ENCODE results near the gene BRIP1. TPM values are rescaled to one million over a fixed set of nuclear protein-coding genes. Genes with fewer than 3 reads are reported as not detected.
"Not testable (repeated sequence)": the region's sequence is repeated elsewhere in the genome, so short reads cannot be mapped to it uniquely, and the experiment has no call there.

BRIP1 gene
- total and polyA plus RNA-seq, 5 donors from 2014 or later = 0.71 to 3.0 (median 1.3) TPM

- no peaks in the 10 kb centered on the region for H3K27me3 Mint-ChIP-seq
- no peaks in the 10 kb centered on the region for H3K4me1 ChIP-seq (ENCODE audit: control insufficient read depth, insufficient read depth, low read length, poor library complexity, severe bottlenecking)
- H3K27ac Mint-ChIP-seq = no peak overlapping the region
- no peaks in the 10 kb centered on the region for H3K36me3 Mint-ChIP-seq
- H3K9me3 Mint-ChIP-seq = no peaks in the 10 kb centered on the region
- H3K27ac ChIP-seq (ENCODE audit: insufficient read depth, low read length, poor library complexity, severe bottlenecking) = no peak overlapping the region
- no peak overlapping the region for H3K4me3 Mint-ChIP-seq
- H3K4me3 ChIP-seq (ENCODE audit: low read depth, low read length) = no peak overlapping the region
- DNase-seq (no peak), ATAC-seq (ENCODE audit: low read depth in 2 of 2) (no peak)
- H3K36me3 ChIP-seq (ENCODE audit: control insufficient read depth, insufficient read depth, low read length) = no peaks in the 10 kb centered on the region
- H3K27me3 ChIP-seq (ENCODE audit: control insufficient read depth, insufficient read depth, low read length) = no peaks in the 10 kb centered on the region
- H3K4me1 Mint-ChIP-seq = no peaks in the 10 kb centered on the region
- H3K9me3 ChIP-seq (ENCODE audit: control insufficient read depth in 2 of 2, low read length in 2 of 2) = no peaks in the 10 kb centered on the region
These were observed 27.7 kb downstream of the BRIP1 start for GRCh38 chr17:61835606-61836005.

DNA sequence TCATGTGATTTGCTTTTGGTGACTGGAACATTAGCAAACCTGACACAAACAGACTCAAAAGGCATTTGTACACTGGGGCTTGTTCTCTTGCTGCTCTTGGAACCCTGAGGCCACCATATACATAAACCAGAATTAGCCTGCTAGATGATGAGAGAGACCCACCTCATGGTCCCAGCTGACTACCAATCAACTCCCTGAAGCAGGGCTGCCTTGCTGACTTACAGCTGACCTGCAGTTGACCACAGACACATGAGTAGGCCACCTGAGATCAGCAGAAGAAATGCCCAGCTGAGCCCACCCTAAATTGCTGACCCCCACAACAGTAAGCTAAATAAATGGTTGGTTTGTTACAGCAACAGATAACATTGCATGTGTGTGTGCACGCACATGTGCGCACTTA, 28.7 kb downstream of the BRIP1 start:
- no peak overlapping the region for H3K27ac ChIP-seq (ENCODE audit: insufficient read depth, low read length, poor library complexity, severe bottlenecking)
- H3K4me3 Mint-ChIP-seq = no peak overlapping the region
- H3K4me1 Mint-ChIP-seq = no peaks in the 10 kb centered on the region
- no peaks in the 10 kb centered on the region for H3K9me3 ChIP-seq (ENCODE audit: control insufficient read depth in 2 of 2, low read length in 2 of 2)
- no peaks in the 10 kb centered on the region for H3K27me3 ChIP-seq (ENCODE audit: control insufficient read depth, insufficient read depth, low read length)
- H3K36me3 Mint-ChIP-seq = no peaks in the 10 kb centered on the region
- no peaks in the 10 kb centered on the region for H3K9me3 Mint-ChIP-seq
- no peaks in the 10 kb centered on the region for H3K36me3 ChIP-seq (ENCODE audit: control insufficient read depth, insufficient read depth, low read length)
- no peaks in the 10 kb centered on the region for H3K27me3 Mint-ChIP-seq
- ATAC-seq (ENCODE audit: low read depth in 2 of 2) = no peak
- no peaks in the 10 kb centered on the region for H3K4me1 ChIP-seq (ENCODE audit: control insufficient read depth, insufficient read depth, low read length, poor library complexity, severe bottlenecking)
- no peak for DNase-seq
- H3K4me3 ChIP-seq (ENCODE audit: low read depth, low read length) = no peak overlapping the region
- H3K27ac Mint-ChIP-seq = no peak overlapping the region

GRCh38 chr17:61833536-61834193, 29.7 kb downstream of the BRIP1 start:
- no peaks in the 10 kb centered on the region for H3K36me3 ChIP-seq (ENCODE audit: control insufficient read depth, insufficient read depth, low read length)
- Mint-ChIP-seq H3K4me1 (no peaks in the 10 kb centered on the region), H3K36me3 (no peaks in the 10 kb centered on the region), H3K4me3 (no peak overlapping the region), H3K9me3 (no peaks in the 10 kb centered on the region), H3K27ac (no peak overlapping the region), H3K27me3 (no peaks in the 10 kb centered on the region)
- DNase-seq (no peak), ATAC-seq (ENCODE audit: low read depth in 2 of 2) (no peak)
- H3K4me3 ChIP-seq (ENCODE audit: low read depth, low read length) = no peak overlapping the region
- no peaks in the 10 kb centered on the region for H3K9me3 ChIP-seq (ENCODE audit: control insufficient read depth in 2 of 2, low read length in 2 of 2)
- H3K27ac ChIP-seq (ENCODE audit: insufficient read depth, low read length, poor library complexity, severe bottlenecking) = no peak overlapping the region
- H3K27me3 ChIP-seq (ENCODE audit: control insufficient read depth, insufficient read depth, low read length) = no peaks in the 10 kb centered on the region
- H3K4me1 ChIP-seq (ENCODE audit: control insufficient read depth, insufficient read depth, low read length, poor library complexity, severe bottlenecking) = no peaks in the 10 kb centered on the region

DNA sequence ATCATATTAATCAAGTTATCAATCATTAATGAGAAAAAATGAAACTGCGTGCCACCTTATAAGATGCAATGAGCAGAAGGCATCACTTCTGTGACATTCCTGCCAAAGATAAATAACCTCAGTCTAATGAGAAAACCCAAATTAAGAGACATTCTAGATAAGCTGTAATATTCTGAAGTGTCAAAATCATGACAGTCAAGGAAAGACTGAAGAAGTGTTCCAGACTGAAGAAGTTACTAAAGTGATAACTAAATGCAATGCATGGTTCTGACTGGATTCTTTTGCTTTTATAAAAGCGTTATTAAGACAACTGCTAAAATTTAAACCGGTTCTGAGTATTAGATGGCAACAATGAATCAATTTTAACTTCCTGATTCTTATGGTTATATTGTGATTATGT, 30.9 kb downstream of the BRIP1 start:
- Mint-ChIP-seq H3K4me3 (no peak overlapping the region), H3K36me3 (peaks cover 7% of the 10 kb centered on the region), H3K27me3 (no peaks in the 10 kb centered on the region), H3K9me3 (no peaks in the 10 kb centered on the region), H3K27ac (no peak overlapping the region), H3K4me1 (no peaks in the 10 kb centered on the region)
- ATAC-seq (ENCODE audit: low read depth in 2 of 2) (no peak), DNase-seq (no peak)
- Histone ChIP-seq H3K4me1 (ENCODE audit: control insufficient read depth, insufficient read depth, low read length, poor library complexity, severe bottlenecking) (no peaks in the 10 kb centered on the region), H3K27ac (ENCODE audit: insufficient read depth, low read length, poor library complexity, severe bottlenecking) (no peak overlapping the region), H3K9me3 (ENCODE audit: control insufficient read depth in 2 of 2, low read length in 2 of 2) (no peaks in the 10 kb centered on the region), H3K27me3 (ENCODE audit: control insufficient read depth, insufficient read depth, low read length) (no peaks in the 10 kb centered on the region), H3K4me3 (ENCODE audit: low read depth, low read length) (no peak overlapping the region), H3K36me3 (ENCODE audit: control insufficient read depth, insufficient read depth, low read length) (no peaks in the 10 kb centered on the region)

- Mint-ChIP-seq H3K9me3 (peaks cover 0 to 2% (median 0%) of the 10 kb centered on the region in 7 donors), H3K4me1 (no peaks in the 10 kb centered on the region), H3K27me3 (no peaks in the 10 kb centered on the region), H3K36me3 (peaks cover 13% of the 10 kb centered on the region), H3K27ac (no peak overlapping the region), H3K4me3 (no peak overlapping the region)
- Histone ChIP-seq H3K27me3 (ENCODE audit: control insufficient read depth, insufficient read depth, low read length) (no peaks in the 10 kb centered on the region), H3K36me3 (ENCODE audit: control insufficient read depth, insufficient read depth, low read length) (no peaks in the 10 kb centered on the region), H3K4me1 (ENCODE audit: control insufficient read depth, insufficient read depth, low read length, poor library complexity, severe bottlenecking) (no peaks in the 10 kb centered on the region), H3K27ac (ENCODE audit: insufficient read depth, low read length, poor library complexity, severe bottlenecking) (no peak overlapping the region), H3K9me3 (ENCODE audit: control insufficient read depth in 2 of 2, low read length in 2 of 2) (no peaks in the 10 kb centered on the region), H3K4me3 (ENCODE audit: low read depth, low read length) (no peak overlapping the region)
- ATAC-seq (ENCODE audit: low read depth in 2 of 2) = no peak
- no peak for DNase-seq
These were observed 32.2 kb downstream of the BRIP1 start for GRCh38 chr17:61831099-61831498.

DNA sequence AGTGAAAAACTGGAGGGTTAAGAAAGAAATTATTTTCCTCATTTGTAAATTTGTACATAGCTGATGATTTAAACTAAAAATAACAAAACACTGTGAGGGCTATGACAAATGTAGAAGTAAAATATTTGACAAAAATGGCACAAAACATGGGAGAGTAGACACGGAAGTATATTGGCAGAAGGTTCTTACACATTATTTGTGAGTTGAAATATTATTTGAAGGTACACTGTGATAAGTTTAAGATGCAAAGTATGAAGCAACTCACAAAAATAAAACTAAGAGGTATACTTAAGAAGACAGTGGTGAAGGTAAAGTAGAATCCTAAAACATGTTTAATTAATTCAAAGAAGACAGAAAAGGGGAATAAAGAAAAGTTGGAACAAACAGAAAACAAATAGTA, 34.6 kb downstream of the BRIP1 start:
- Mint-ChIP-seq H3K4me3 (no peak overlapping the region), H3K9me3 (peaks cover 0 to 3% (median 0%) of the 10 kb centered on the region in 7 donors), H3K36me3 (peaks cover 13% of the 10 kb centered on the region), H3K27ac (no peak overlapping the region), H3K4me1 (peaks cover 0 to 4% (median 0%) of the 10 kb centered on the region in 4 donors), H3K27me3 (no peaks in the 10 kb centered on the region)
- H3K36me3 ChIP-seq (ENCODE audit: control insufficient read depth, insufficient read depth, low read length) = no peaks in the 10 kb centered on the region
- DNase-seq (no peak), ATAC-seq (ENCODE audit: low read depth in 2 of 2) (no peak)
- no peaks in the 10 kb centered on the region for H3K4me1 ChIP-seq (ENCODE audit: control insufficient read depth, insufficient read depth, low read length, poor library complexity, severe bottlenecking)
- H3K4me3 ChIP-seq (ENCODE audit: low read depth, low read length) = no peak overlapping the region
- H3K27me3 ChIP-seq (ENCODE audit: control insufficient read depth, insufficient read depth, low read length) = no peaks in the 10 kb centered on the region
- no peaks in the 10 kb centered on the region for H3K9me3 ChIP-seq (ENCODE audit: control insufficient read depth in 2 of 2, low read length in 2 of 2)
- H3K27ac ChIP-seq (ENCODE audit: insufficient read depth, low read length, poor library complexity, severe bottlenecking) = no peak overlapping the region

GRCh38 chr17:61827649-61828395, 35.5 kb downstream of the BRIP1 start:
- DNase-seq = no peak
- H3K9me3 ChIP-seq (ENCODE audit: control insufficient read depth in 2 of 2, low read length in 2 of 2) = no peaks in the 10 kb centered on the region

DNA sequence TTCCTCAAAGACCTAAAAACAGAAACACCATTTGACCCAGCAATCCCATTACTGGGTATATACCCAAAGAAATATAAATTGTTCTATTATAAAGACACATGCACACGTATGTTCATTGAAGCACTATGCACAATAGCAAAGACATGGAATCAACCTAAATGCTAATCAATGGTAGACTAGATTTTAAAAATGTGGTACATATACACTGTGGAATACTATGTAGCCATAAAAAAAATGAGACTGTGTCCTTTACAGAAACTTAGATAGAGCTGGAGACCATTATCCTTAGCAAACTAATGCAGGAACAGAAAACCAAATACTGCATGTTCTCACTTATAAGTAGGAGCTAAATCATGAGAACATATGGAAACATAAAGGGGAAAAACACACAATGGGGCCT, 36.5 kb downstream of the BRIP1 start:
- H3K9me3 Mint-ChIP-seq = not testable (repeated sequence)

More at GRCh38 chr17:61827649-61828395, 35.5 kb downstream of the BRIP1 start:
- Histone ChIP-seq H3K27me3 (ENCODE audit: control insufficient read depth, insufficient read depth, low read length) (no peaks in the 10 kb centered on the region), H3K4me1 (ENCODE audit: control insufficient read depth, insufficient read depth, low read length, poor library complexity, severe bottlenecking) (no peaks in the 10 kb centered on the region), H3K27ac (ENCODE audit: insufficient read depth, low read length, poor library complexity, severe bottlenecking) (no peak overlapping the region), H3K36me3 (ENCODE audit: control insufficient read depth, insufficient read depth, low read length) (no peaks in the 10 kb centered on the region), H3K4me3 (ENCODE audit: low read depth, low read length) (no peak overlapping the region)
- Mint-ChIP-seq H3K27ac (no peak overlapping the region), H3K36me3 (peaks cover 13% of the 10 kb centered on the region), H3K4me1 (peaks cover 0 to 8% (median 2%) of the 10 kb centered on the region in 4 donors), H3K27me3 (no peaks in the 10 kb centered on the region), H3K4me3 (no peak overlapping the region), H3K9me3 (peaks cover 0 to 3% (median 0%) of the 10 kb centered on the region in 7 donors)
- ATAC-seq (ENCODE audit: low read depth in 2 of 2) = no peak

More for the DNA sequence above, 36.5 kb downstream of the BRIP1 start:
- not testable (repeated sequence) for H3K27ac Mint-ChIP-seq; H3K4me3 Mint-ChIP-seq; ATAC-seq (ENCODE audit: low read depth in 2 of 2); H3K36me3 ChIP-seq (ENCODE audit: control insufficient read depth, insufficient read depth, low read length); H3K27ac ChIP-seq (ENCODE audit: insufficient read depth, low read length, poor library complexity, severe bottlenecking); H3K4me1 ChIP-seq (ENCODE audit: control insufficient read depth, insufficient read depth, low read length, poor library complexity, severe bottlenecking); H3K27me3 Mint-ChIP-seq; H3K27me3 ChIP-seq (ENCODE audit: control insufficient read depth, insufficient read depth, low read length); H3K9me3 ChIP-seq (ENCODE audit: control insufficient read depth in 2 of 2, low read length in 2 of 2); H3K4me1 Mint-ChIP-seq; H3K4me3 ChIP-seq (ENCODE audit: low read depth, low read length); DNase-seq
- peaks cover 13% of the 10 kb centered on the region for H3K36me3 Mint-ChIP-seq
